A204.1 (cell line): ENCODE measurements around the gene FAM187B.
"Not testable (repeated sequence)": the region's sequence is repeated elsewhere in the genome, so short reads cannot be mapped to it uniquely, and the experiment has no call there.

Experiments used
- FAIRE-seq: peaks from 2 replicates; lab custom pipeline; 2012; peaks lifted over from hg19 to GRCh38; lab: Jason Lieb, UNC

The FAM187B gene

GRCh38 chr19:35213663-35214632 lies 14.6 kb downstream of the FAM187B start:
- no peak for FAIRE-seq

DNA sequence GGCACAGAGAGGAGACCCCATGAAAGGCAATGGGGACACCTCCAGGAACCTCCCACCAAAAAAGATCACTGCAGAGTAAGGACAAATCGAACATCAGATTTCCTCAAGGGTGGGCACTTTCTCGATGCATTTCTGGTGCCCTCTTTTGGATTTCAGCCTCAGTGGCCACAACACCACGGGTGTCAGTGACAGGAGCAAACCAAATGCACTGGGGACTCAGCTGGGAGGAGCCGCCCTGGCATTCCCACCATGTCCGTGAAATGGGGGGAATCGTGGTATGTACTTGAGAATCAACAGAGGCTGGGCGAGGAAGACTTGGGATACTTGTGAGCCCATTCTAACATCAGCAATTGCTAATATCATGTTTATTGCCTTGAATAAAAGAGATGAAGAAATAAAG lies 16.3 kb downstream of the FAM187B start:
- FAIRE-seq, result no peak

GRCh38 chr19:35211545-35212230 lies 16.9 kb downstream of the FAM187B start:
- FAIRE-seq, result no peak

DNA sequence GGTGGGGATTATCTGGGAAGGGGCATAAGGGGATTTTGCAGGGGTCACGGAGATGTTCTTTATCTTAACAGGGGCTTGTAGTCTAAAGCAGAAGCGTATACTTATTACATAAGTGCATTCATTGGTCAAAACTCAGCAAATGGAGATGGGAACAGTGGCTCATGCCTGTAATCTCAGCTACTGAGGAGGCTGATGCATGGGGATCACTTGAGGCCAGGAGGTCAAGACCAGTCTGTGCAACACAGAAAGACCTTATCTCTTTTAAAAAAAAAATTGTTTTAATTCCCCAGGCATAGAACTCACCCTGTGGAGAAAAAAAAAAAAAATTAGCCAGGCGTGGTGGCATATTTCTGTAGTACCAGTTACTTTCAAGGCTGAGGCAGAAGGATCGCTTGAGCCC lies 18.9 kb downstream of the FAM187B start:
- FAIRE-seq, result no peak

- no peak for FAIRE-seq
These were observed 20.4 kb downstream of the FAM187B start for GRCh38 chr19:35208121-35208520.

GRCh38 chr19:35207391-35207871 lies 21.1 kb downstream of the FAM187B start:
- no peak for FAIRE-seq

GRCh38 chr19:35206855-35207254 lies 21.7 kb downstream of the FAM187B start:
- no peak for FAIRE-seq

DNA sequence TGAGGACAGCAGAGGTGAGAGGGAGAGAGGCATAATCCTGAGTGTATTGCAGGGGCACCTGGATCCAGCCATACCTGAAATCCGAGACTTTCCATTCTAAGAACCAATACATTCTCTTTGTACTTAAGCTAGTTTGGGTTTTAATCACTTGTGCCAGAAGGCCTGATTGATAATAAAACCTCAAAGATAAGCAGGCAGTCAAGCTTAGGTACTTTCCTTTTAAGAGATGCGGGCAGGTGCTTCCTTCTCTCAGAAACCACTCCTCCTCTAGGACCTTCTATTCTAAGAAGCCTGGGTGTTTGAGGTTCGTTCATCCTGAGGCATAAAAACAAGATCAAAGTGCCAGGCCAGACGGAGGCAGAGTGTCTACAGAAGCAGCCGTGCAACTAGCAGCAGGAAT lies 22.2 kb downstream of the FAM187B start:
- FAIRE-seq, result no peak

DNA sequence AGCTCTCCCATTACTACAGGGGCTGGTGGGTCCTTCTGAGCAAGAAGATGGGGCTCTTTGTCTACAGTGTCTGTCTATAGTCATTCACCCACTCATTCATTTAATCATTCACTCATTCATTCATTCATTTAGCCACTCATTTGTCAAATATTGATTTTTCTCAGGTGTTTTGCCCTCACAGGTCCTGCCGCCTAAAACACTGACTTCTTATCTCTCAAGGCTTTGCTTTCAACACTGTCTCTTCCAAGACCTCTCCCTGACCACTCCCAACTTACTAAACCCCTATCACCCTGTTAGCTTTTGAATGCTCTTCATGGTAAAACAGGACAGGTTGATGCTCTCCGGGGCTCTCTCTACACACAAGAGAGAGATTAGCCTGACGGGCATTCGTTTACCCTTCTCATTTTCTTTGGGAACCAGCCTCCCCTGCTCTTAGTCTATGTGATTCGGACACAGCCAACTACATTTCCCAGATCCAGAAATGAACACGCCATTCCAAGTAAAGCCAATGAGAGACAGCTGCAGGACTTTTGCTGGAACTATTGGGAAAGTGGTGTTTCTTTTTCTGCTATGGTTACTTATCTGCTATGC lies 22.7 kb downstream of the FAM187B start:
- FAIRE-seq, result no peak

- no peak for FAIRE-seq
These were observed 23.5 kb downstream of the FAM187B start for GRCh38 chr19:35204799-35205732.

DNA sequence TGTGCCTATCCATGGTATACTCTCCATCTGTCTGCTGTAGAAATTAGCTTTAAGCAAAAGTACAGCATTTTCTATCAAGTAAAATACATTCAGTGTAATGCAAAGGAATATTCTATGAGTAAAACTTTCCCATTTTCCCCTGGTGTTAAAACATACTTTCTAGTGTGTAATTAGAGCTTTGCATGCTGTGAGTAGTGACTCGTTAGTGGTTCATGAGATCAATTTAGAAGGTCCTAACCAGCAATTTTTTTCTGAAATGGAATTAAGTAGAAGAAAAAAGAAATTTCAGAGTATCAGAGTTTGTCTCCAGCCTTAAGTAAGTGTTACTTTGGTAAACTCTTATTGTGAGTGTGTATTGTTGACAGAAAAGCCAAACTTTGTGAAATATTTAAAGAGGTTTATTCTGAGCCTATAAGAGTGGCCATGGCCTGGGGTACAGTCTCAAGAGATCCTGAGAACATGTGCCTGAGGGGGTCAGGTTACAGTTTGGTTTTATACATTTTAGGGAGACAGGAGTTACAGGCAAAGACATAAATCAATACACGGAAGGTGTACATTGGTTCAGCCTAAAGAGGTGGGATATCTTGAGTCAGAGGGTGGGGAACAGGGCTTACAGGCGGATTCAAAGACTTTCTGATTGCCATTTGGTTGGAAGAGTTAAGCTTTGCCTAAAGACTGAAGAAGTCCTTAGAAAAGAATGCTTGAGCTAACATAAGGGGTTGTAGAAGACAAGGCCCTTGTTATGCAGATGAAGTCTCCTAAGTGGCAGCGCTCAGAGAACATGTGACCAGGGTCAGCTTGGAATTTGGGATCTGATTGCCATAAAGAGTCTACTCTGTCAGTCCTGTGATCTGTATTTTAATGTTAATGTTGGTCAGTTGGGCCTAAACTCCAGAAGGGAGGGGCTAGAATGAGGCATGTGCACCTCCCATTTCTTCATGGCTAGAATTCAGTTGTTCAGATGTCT lies 25.5 kb downstream of the FAM187B start:
- FAIRE-seq, result no peak

DNA sequence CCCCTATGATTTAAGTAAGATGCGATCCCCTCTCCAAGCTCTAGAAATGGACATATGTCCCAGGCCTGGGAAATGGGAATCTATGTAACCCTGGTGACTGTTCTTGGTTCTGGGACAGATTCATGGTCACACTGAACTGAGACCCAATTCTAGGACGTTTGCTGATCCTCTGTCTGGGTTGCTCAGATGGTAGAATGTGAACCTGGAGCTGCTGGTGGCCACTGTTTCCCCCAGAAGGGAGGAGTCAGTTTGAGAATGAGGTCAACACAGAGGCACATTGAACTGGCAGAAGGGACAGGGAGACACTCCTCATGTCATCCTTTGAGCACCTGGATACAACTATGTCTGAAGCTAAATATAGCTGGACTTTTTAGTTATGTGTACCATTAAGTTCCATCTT lies 29.1 kb downstream of the FAM187B start:
- FAIRE-seq, result no peak

GRCh38 chr19:35196861-35197260 lies 31.7 kb downstream of the FAM187B start:
- FAIRE-seq, result not testable (repeated sequence)

GRCh38 chr19:35195830-35196229 lies 32.7 kb downstream of the FAM187B start:
- FAIRE-seq, result no peak

- no peak for FAIRE-seq
These were observed 34.2 kb downstream of the FAM187B start for GRCh38 chr19:35194012-35194984.

GRCh38 chr19:35184884-35185283 lies 43.7 kb downstream of the FAM187B start:
- no peak for FAIRE-seq

DNA sequence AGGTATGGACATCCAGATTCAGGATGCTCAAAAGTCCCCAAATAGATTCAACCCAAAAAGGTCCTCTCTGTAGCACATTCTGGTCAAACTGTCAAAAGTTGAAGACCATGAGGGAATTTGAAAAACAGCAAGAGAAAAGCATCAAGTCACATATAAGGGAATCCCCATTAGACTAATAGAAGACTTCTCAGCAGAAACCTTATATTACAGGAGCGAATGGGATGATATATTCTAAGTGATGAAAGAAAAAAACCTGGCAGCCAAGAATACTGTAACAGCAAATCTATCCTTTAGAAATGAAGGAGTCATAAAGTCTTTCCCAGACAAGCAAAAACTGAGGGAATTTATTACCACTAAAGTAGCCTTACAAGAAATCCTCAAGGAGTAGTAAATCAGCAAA lies 44.3 kb downstream of the FAM187B start:
- FAIRE-seq, result no peak

DNA sequence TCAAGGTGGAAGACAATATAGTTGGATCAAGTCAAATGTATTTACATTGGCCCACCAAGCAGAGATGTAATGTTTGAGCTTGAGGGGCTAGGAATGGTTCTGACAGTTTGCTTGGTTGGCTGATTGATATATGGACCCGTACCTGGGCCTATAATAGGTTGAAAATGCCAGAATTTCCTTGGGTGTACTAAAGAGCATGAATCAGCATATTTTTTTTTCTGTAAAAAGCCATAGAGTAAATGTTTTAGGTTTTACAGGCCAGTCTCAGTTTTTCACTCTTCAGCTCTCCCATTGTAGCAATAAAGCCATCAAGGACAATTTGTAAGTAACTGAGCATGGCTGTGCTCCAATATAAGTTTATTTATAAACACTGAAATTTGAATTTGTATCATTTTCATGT lies 47.2 kb downstream of the FAM187B start:
- FAIRE-seq, result no peak

DNA sequence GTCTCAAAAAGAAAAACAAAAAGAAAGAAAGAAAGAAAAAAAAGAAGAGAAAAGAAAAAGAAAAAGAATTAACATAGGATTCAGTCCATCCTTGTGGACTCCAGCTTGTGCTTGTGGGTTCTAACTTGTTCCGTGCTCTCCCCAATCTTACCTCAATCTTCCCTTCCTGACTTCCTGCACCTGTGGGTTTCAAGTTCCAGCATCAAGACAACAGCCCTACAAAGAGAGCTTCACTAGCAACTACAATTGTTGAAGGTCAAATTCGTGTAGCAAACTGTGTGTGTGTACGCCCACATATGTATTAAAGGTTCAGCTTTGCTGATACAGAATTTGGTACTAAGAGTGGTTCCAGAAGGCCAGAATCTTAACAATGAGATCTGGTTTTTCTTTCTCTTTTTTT lies 48.7 kb downstream of the FAM187B start:
- FAIRE-seq, result no peak
